CD4-positive, alpha-beta T cell treated with Interleukin-6 for 4 hours (primary cell): ENCODE results near the gene FMNL1.
A peak's percentile ranks its signal among the peaks of the same experiment; 100 is the strongest.
"Not testable (repeated sequence)": the region's sequence is repeated elsewhere in the genome, so short reads cannot be mapped to it uniquely, and the experiment has no call there.

Experiments used
- DNase-seq: peaks from one replicate; pipeline ENCODE4 v3.0.0-alpha.2; 2020; ENCODE audit warnings: mixed read lengths

FMNL1 gene

DNA sequence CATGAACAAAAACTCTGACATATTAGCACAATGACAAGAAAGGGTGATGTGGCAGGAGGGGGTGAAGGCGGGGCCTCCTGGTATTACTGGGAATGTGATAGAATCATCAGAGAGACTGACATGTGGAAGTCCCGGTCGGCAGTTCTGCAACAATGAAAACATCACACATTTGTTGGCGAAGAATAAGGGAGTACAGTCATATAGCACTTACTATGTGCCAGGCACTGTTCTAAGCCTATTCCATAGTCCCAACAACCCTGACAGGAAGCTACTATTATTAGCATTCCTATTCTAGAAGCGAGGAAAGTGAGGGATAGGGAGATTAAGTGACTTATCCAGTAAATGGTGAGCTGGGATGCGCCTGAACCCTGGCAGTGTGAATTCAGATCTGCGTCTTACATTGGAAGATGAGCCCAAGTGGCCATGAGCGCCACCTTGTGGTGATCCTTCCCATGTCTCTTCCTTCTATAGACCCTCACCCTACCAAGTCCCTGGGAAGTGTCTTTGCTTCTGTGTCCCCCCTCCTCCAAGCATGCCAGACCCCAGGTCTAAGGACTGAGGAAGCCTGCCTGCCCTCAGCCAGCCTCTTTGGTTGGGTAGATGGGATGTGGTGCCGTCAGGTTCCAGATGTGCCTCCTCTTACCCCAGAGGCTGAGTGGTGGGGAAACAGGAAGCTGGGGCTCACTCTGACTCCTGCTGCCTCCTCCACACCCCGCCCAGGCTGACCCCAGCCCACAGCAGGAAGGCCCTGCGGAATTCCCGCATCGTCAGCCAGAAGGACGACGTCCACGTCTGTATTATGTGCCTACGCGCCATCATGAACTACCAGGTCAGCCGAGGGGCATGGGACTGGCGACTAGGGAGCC, 14.0 kb downstream of the FMNL1 start:
- peak; percentile 90 for DNase-seq

DNA sequence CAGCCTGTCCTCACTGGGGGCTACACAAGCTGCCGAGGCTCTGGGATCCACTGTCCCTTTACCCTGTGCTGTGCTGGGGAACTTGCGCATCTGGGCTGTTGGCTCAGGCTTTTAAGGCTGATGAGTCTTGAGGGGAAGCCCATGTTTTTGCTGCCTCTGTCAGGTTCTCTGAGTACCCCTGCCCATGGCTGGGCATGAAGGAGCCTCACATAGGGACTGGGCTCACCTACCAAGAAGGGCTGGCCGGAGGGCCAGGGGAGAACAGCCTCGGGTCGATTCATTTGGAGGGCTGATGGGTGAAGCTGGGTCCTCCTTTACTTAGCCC, 14.6 kb downstream of the FMNL1 start:
- peak; percentile 0 for DNase-seq

DNA sequence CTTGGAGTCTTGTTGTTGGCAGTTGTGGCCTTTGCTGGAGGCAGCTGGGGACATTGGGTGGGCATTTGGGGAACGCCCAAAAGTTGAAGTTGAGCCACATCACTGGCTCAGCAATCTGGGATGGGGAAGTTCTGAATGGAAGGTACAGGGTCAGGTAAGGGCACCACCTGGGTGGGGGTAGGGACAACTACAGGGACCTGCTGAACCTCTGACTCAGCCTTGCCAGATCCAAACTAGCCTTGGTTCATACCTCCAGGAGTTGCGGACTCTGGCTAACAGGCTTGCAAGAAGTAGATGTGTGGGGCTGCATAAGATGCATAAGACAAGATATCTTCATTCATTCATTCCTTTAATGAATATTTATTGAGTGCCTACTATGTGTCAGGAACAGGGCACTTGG, 16.0 kb downstream of the FMNL1 start:
- DNase-seq: peak; percentile 1

DNA sequence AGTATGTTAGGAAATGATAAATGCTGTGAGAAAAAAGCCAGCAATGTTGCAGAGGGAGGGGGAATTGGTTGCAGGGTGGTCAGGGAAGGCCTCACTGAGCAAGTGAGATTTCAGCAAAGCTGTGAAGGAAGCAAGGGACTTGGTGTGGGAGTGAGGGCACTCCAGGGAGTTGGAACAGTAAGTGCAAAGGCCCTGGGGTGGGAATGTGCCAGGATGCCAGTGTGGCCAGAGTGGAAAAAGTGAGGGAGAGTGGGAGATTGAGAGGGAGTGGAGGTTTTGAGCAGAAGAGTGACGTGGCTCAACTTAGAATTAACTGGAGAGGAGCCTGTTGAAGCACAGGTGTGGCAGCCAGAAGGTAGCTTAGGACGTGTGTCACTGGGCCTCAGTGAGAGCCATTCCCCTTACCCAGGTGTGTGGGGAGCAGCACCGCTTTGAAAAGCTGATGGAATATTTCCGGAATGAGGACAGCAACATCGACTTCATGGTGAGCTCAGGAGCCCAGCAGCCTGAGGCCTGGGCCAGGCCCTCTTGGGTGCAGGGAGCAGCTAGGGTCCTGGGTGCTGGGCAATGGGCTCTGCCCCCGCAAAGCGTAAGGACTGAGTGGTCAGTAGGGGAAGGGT, 16.6 kb downstream of the FMNL1 start:
- peak; percentile 1 for DNase-seq

DNA sequence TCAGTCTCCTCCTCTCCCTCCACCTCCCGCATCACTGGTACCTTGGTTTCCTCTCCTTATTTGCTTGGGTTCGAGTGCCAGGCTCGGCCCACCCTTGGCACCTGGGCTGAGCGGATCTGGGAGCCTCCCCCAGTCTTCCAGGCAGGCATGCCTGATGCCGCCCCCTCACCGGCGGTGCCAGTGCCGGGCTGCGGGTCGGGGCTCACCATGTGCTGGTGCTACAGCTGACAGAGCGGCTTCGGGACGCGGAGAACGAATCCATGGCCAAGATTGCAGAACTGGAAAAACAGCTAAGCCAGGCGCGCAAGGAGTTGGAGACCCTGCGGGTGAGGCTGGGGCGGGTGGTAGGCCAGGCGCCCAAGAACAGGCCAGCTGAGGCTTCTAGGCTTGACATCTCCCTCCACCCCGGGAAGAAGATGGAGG, 19.2 kb downstream of the FMNL1 start:
- DNase-seq: no peak

DNA sequence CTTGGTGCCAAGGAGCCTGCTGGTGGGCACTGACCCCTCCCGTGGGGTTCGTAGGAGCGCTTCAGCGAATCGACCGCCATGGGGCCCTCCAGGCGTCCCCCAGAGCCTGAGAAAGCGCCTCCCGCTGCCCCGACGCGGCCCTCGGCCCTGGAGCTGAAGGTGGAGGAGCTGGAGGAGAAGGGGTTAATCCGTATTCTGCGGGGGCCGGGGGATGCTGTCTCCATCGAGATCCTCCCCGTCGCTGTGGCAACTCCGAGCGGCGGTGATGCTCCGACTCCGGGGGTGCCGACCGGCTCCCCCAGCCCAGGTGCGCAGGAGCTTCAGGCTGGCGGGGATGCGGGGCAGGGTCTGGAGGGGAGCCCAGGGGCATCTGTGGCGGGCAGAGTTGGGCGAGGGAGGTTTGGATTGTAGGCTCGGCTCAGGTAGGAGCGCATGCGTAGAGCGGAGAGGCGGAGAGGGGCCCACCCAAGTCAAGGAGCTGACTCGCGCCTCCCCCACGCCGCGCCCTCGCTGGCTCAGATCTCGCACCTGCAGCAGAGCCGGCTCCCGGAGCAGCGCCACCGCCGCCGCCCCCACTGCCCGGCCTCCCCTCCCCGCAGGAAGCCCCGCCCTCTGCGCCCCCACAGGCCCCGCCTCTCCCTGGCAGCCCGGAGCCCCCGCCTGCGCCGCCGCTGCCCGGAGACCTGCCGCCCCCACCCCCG, 19.8 kb downstream of the FMNL1 start:
- no peak for DNase-seq

DNA sequence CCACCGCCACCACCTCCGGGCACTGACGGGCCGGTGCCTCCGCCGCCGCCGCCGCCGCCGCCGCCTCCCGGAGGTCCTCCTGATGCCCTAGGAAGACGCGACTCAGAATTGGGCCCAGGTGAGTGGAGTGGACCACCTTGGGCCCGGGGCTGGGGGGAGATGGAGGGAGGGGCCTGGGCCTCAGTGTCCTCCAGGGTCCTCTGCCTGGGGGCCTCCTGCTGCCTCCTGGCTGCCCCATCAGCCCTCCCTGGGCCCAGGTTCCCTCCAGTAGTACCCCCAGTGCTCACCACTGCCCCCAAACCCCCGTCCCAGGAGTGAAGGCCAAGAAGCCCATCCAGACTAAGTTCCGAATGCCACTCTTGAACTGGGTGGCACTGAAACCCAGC, 20.3 kb downstream of the FMNL1 start:
- no peak for DNase-seq

DNA sequence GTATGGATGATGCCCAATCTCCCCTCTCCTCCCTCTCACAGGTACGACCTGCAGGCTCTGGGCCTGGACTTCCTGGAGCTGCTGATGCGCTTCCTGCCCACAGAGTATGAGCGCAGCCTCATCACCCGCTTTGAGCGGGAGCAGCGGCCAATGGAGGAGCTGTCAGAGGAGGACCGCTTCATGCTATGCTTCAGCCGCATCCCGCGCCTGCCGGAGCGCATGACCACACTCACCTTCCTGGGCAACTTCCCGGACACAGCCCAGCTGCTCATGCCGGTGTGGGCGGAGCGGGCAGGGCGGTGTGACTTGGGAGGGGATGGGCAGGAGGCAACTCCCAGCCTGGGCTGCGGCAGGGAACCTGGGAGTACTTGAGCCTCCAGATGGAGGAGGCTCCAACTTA, 22.1 kb downstream of the FMNL1 start:
- no peak for DNase-seq

DNA sequence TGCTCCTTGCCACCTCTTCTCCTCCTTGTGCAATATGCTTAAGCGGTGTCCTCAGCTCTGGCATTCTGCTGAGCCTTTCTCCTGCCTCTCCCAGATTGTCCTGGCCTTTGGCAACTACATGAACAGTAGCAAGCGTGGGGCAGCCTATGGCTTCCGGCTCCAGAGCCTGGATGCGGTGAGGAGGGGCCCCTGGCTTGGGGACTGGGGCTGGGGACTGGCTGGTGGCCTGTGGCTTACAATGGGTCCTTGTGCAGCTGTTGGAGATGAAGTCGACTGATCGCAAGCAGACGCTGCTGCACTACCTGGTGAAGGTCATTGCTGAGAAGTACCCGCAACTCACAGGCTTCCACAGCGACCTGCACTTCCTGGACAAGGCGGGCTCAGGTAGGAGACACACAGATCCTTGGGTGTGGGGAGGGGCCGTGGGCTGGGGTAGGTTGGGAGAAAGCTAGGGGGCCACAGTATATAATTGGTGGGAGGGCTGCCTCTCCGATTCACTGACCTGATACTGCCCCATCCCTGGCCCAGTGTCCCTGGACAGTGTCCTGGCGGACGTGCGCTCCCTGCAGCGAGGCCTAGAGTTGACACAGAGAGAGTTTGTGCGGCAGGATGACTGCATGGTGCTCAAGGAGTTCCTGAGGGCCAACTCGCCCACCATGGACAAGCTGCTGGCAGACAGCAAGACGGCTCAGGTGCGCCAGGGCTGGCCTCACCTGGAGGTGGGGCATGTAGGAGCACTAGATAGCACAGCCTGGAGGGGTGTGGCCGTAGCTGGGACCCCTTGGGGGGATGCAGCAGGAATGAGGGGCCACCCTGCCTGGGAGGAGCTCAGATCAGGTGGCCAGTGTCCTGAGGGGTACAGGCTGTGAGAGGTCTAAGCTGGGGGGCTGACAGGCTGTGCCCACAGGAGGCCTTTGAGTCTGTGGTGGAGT, 23.3 kb downstream of the FMNL1 start:
- DNase-seq: no peak

DNA sequence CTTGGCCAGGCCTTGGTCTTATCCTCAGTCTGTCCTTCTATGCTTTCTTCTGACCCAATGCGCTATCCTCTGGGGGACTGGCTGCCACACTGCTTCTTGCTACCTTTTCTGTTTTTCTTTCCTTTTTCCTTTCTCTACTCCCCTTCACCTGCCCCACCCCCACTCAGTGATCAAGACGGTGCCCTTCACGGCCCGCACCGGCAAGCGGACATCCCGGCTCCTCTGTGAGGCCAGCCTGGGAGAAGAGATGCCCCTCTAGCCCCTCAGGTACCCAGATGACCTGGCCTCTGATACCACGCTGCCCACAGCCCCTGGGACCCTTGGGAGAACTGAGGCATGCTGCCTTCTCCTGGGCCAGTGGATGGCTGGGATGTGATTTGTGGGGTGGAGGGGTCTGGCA, 24.7 kb downstream of the FMNL1 start:
- no peak for DNase-seq

DNA sequence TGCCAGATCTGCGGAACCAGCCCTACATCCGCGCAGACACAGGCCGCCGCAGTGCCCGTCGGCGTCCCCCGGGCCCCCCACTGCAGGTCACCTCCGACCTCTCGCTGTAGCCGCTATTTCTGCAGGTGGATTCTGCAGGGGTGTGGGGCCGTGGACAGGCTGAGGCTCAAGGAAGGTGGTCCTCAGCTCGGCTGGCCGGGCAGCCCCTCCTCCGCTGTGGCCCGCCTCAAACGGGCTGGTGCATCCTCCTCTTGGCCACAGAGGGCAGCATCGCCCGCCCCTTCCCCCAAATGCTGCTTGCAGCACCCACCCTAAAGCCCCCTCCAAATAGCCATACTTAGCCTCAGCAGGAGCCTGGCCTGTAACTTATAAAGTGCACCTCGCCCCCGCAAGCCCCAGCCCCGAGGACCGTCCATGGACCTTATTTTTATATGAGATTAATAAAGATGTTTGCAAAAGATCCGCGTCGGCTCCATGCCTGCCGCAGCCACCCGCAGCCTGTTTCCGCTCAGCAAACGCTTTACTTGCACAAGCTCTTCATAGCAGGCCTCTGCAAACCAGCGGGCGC, 25.3 kb downstream of the FMNL1 start:
- DNase-seq: peak; percentile 73

DNA sequence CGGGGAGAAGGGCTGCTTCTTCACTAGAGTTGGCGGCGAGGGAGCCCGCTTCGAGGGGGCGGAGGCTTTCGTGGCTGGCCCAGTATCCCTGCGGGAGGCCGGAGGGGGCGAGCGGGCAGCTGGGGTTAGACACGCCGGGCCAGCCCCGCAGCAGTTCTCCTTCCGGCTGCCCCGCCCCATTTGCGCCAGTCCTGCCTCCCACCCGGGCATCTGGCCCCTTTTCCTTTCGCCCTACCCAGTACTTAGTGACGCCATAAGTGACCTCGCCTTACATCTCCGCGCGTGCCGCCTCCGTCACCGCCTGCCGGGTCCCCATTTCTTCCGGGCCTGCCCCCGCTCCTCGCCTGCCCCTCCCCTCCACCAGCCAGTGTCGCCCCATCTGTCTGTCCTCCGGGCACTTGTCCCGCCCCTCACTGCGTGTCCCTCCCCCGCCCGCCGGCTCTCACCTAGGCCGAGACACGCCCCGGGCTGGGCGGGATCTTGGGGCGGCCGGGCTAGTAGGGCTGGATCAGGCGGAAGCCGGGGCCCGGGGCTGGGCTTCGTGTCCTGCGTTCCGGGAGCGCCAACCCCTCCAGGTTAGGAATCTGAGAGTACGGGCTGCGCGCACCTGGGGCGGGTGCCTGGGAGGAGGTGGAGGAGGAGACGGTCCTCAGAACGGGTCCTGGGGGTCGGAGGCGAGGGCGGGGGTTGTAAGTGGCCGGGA, 25.9 kb downstream of the FMNL1 start:
- DNase-seq: peak; percentile 99

DNA sequence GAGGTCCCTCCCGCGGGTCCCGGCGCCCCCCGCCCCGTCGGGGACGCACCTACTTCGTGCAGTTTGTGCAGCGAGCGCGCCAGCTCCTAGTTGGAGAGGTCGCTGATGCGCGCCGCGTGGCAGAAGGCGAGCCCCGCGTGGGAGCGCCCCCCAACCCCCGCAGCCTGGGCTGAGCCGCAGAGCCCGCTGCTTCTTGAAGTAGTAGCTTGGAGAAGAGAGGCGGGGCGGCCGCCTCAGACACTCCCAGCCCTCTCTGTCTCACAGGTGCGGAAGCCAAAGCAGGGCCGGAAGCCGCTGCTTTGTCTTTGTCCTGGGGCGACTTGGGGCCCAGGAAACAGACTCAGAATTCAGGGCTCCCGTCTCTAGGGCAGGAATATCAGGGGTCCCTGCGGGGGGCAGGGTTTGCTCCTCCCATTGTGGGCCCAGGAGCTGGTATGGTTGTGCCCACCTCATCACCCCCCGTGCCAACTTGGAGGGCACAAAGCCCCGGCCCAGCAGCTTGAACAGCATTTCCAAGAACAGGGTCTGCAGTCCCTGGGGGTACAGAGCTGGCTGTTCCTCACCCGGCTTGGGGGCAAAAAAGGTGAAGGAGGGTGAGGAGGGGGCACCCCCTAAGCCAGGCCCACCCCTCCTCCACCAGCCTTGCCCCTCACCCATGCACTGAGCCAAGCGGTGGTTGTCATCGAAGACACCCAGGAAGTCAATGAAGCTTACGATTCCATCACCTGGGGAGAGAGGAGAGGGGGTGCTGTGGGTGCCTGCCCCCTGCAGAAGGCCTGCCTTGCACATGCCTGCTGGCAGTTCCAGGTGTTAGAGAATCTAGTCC, 26.7 kb downstream of the FMNL1 start:
- DNase-seq: peak; percentile 91

DNA sequence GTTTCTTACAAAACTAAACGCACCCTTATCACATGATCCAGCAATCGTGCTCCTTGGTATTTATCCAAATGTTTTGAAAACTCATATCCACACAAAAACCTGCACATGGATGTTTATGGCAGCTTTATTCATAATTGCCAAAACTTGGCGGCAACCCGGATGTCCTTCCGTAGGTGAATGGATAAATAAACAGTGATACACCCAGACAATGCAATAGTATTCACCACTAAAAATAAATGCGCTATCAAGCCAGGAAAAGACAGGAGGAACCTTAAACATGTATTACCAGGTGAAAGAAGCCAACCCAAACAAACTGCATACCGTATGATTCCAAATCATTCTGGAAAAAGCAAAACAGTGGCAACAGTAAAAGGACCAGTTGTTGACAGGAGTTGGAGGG, 30.2 kb downstream of the FMNL1 start:
- DNase-seq: no peak

DNA sequence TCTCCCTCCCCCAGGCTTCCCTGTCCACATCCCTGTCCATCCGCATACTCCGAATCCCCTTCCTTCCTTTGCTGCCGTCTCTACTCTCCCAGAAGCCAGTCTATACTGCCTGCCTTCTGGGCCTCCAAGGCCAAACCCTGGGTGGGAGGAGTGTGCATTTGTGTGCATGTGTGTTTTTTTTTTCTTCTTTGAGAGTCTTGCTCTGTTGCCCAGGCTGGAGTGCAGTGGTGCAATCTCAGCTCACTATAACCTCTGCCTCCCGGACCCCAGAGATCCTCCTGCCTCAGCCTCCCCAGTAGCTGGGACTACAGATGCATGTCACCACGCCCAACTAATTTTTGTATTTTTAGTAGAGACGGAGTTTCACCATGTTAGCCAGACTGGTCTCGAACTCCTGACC, 31.6 kb downstream of the FMNL1 start:
- DNase-seq: not testable (repeated sequence)

DNA sequence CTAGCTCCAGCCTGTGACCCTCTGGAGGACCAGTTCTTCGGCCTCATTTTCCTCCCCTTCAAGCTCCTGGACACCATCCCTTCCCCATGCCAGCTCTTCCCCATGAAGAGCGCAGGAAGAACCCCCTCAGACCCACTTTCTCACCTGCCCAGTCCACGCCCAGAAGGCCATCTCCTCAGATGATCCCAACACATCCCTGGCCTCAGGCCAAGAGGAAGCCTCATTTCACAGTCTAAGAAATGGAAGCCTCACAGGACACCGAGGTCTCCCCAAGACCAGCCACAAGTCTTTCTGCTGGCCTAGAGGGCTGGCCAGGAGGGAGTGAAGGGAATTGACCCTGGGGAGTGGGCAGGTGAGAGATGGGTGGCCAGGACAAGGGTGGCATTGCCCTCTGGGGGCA, 32.2 kb downstream of the FMNL1 start:
- no peak for DNase-seq

DNA sequence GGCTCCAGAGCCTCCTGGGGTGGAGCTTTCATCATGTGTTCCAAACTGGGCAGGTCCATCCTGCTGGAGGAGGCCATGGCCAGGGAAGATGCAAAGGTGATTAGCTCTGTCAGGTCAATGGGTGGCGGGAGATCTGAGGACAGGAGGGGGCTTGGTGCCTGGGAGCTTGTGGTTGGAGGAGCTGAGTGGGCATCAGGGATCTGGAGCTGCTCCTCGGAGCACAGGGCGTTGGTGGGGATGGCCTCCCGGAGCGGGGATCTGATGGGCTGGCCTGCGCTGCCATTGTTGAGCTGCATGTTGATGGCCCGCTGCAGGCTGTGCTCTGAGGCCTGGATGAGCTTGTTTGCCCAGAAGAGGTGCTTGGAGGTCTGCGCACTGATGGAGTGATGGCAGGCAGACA, 33.7 kb downstream of the FMNL1 start:
- DNase-seq: no peak

DNA sequence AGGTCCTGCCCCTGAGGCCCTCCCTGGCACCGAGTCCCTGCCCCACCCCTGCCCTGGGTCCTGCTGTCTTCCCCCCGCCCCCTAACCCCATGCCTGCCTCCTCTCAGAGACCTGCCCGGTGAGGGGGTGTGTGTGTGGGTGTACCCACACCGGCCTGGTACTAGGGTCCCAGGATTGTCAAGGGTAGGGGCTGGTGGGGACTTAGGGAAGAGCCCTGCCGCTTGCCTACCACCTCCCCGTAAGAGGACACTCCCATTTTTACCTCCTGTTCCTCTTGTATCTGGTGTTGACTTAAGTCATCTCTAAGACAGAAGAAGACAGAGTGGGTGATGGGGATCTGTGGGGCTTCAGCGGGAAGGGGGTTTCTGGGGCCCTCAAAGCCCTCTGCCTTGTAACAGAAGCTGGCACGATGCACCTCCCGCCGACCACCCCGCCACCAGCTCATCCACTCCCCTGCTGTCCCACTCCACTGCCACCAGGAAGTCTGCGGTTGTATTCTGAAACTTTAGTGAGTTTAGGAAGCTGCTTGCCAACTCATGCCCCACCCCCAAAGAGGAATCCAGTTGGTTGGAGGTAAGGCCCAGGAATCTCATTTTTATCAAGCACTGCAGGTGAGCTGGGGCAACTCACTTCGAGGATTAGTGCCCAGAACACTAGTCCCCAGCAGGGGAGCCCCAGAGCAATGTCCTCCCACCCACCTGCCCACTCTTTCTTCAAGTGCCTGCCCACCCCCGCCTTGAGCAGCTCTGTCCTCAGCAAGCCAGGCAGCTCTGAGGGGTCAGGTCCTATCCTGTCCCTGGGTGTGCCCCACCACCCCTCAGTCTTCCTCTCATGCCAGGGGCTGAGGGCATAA, 34.7 kb downstream of the FMNL1 start:
- DNase-seq: no peak

DNA sequence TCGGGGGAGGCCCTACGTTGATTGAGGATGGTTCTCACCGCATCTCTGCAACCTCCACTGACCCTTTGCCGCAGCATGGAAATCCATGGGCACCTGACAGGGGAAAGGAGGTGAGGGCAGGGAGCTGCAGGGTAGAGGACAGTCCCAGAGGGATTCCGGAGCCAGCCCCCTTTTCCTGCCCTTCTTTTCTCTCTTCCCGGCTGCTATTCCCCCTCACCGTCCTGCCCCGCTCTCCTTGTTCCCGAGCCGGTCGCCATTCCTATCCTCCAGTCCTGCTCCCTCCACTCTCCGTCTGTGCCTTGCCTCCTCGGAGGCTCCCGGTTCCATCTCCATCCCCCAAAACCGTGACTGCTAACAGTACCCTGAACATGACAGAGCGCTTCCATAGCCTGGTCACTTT, 35.4 kb downstream of the FMNL1 start:
- no peak for DNase-seq

DNA sequence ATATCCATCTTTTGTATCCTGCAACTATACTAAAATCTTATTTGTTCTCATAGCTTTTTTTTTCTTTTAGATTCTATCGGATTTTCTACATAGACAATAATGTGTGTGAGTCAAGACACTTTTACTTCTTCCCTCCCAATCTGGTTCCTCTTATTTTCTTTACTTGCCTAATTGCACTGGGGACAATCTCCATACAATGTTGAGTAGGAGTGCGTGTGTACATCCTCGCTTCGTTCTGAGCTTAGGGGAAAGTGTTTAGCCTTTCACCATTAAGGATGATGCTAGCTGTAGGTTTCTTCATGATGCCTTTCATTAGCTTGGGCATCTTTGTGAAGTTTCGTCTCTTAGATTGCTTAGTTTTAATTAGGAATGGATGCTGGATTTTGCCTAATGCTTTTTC, 37.3 kb downstream of the FMNL1 start:
- DNase-seq: no peak
